Mesothelial cell of epicardium (in vitro differentiated cells): ENCODE measurements around the gene AGTPBP1. TPM values are rescaled to one million over a fixed set of nuclear protein-coding genes. Genes with fewer than 3 reads are reported as not detected.
A peak's percentile ranks its signal among the peaks of the same experiment; 100 is the strongest.

ENCODE experiments used
- DNase-seq, 2 experiments: peaks; one replicate each; pipeline ENCODE4 v3.0.0; 2021; ENCODE audit warnings: low spot score in 2 of 2; ENCODE audit not compliant: unreplicated experiment in 2 of 2
- H3K27ac Mint-ChIP-seq: 2 replicates; pipeline ENCODE4 v1.8.0; 2021; ENCODE audit warnings: mixed read lengths
- H3K27me3 Mint-ChIP-seq: 2 replicates; pipeline ENCODE4 v1.8.0; 2021; ENCODE audit warnings: low read depth, mixed read lengths
- H3K36me3 Mint-ChIP-seq: 2 replicates; pipeline ENCODE4 v1.8.0; 2021; ENCODE audit warnings: mixed read lengths
- H3K4me1 Mint-ChIP-seq: 2 replicates; pipeline ENCODE4 v1.8.0; 2021; ENCODE audit warnings: mixed read lengths
- H3K4me3 Mint-ChIP-seq: 2 replicates; pipeline ENCODE4 v1.8.0; 2021; ENCODE audit warnings: mild to moderate bottlenecking, moderate library complexity, mixed read lengths
- H3K9me3 Mint-ChIP-seq: 2 replicates; pipeline ENCODE4 v1.8.0; 2021; ENCODE audit warnings: mixed read lengths
- CTCF ChIP-seq: fragments of 200-600 bp; sonication (generic); IDR thresholded peaks from one replicate; pipeline ENCODE4 v1.5.0; 2021; ENCODE audit warnings: antibody characterized with exemption; ENCODE audit not compliant: unreplicated experiment
- total RNA-seq: library from RNA; stranded (reverse); gene quantifications from 3 replicates; pipeline ENCODE4 v1.2.1, GENCODE V29; 2021

AGTPBP1 gene
- total RNA-seq, 1 donor from 2014 or later = 26.0 TPM

- peak; percentile 49 to 76 for DNase-seq
- peak overlapping the region; percentile 78 for H3K4me3 Mint-ChIP-seq
- H3K9me3 Mint-ChIP-seq = no peaks in the 10 kb centered on the region
- H3K36me3 Mint-ChIP-seq = no peaks in the 10 kb centered on the region
- peaks cover 3% of the 10 kb centered on the region for H3K4me1 Mint-ChIP-seq
- H3K27ac Mint-ChIP-seq = peak overlapping the region; percentile 8
- H3K27me3 Mint-ChIP-seq = peaks cover 31% of the 10 kb centered on the region
- TF ChIP-seq CTCF = no peak
These were observed 219.2 kb downstream of the AGTPBP1 start for GRCh38 chr9:85522459-85523092.

- H3K4me3 Mint-ChIP-seq = peak overlapping the region; percentile 78
- no peaks in the 10 kb centered on the region for H3K36me3 Mint-ChIP-seq
- H3K27ac Mint-ChIP-seq = no peak overlapping the region
- DNase-seq = no peak
- no peak for TF ChIP-seq CTCF
- peaks cover 31% of the 10 kb centered on the region for H3K27me3 Mint-ChIP-seq
- H3K9me3 Mint-ChIP-seq = no peaks in the 10 kb centered on the region
- peaks cover 3% of the 10 kb centered on the region for H3K4me1 Mint-ChIP-seq
These were observed 220.2 kb downstream of the AGTPBP1 start for GRCh38 chr9:85521371-85522197.

GRCh38 chr9:85516976-85517637 is 224.6 kb downstream of the AGTPBP1 start:
- TF ChIP-seq CTCF = no peak
- H3K9me3 Mint-ChIP-seq = no peaks in the 10 kb centered on the region
- no peak overlapping the region for H3K27ac Mint-ChIP-seq
- no peaks in the 10 kb centered on the region for H3K4me1 Mint-ChIP-seq
- H3K27me3 Mint-ChIP-seq = peaks cover 5% of the 10 kb centered on the region
- H3K4me3 Mint-ChIP-seq = no peak overlapping the region
- no peaks in the 10 kb centered on the region for H3K36me3 Mint-ChIP-seq
- DNase-seq = no peak

GRCh38 chr9:85516455-85516854 is 225.3 kb downstream of the AGTPBP1 start:
- no peak for TF ChIP-seq CTCF
- no peak for DNase-seq
- no peaks in the 10 kb centered on the region for H3K9me3 Mint-ChIP-seq
- H3K27ac Mint-ChIP-seq = no peak overlapping the region
- H3K27me3 Mint-ChIP-seq = peaks cover 3% of the 10 kb centered on the region
- no peaks in the 10 kb centered on the region for H3K36me3 Mint-ChIP-seq
- H3K4me1 Mint-ChIP-seq = no peaks in the 10 kb centered on the region
- no peak overlapping the region for H3K4me3 Mint-ChIP-seq

- Mint-ChIP-seq H3K36me3 (no peaks in the 10 kb centered on the region), H3K4me1 (peaks cover 4% of the 10 kb centered on the region), H3K9me3 (no peaks in the 10 kb centered on the region), H3K27ac (no peak overlapping the region), H3K4me3 (no peak overlapping the region), H3K27me3 (no peaks in the 10 kb centered on the region)
- no peak for TF ChIP-seq CTCF
- no peak for DNase-seq
These were observed 226.7 kb downstream of the AGTPBP1 start for GRCh38 chr9:85515021-85515420.
